ENCODE measurements around the gene LIN28A. TPM values are rescaled to one million over a fixed set of nuclear protein-coding genes. Genes with fewer than 3 reads are reported as not detected.

The LIN28A gene
- total RNA-seq, 1 experiment from 2014 or later = not detected

DNA sequence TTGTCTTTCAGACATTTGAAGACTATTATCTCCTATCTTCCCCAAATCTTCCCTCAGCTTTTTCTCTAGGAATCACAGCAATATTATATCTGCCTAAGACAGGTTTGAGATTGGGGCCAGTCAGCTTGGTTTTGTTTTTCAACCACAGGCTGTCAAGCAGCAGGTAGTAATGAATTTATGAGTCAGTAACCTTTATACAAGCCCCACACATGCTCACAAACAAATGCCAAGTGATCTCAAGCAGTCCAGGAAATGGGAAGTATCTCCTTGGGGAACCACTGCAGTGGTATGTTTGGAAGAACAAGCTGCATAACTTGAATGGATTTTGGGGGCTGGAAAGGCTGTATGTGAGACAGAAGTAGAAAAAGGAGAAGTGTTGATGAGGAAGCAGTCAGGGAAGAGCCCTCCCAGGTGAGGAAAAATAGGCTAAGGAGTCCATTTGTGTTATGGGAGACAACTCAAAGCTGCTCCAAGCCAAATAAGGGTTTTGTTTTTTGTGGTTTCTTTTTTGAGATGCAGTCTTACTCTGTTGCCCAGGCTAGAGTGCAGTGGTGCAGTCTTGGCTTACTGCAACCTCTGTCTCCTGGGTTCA is 23.6 kb downstream of the LIN28A start:
- DNase-seq (ENCODE audit: low spot score) = no peak

GRCh38 chr1:26438041-26438440 is 27.4 kb downstream of the LIN28A start:
- no peak for DNase-seq (ENCODE audit: low spot score)

- DNase-seq (ENCODE audit: low spot score) = no peak
These were observed 29.6 kb downstream of the LIN28A start for GRCh38 chr1:26440259-26440658.

GRCh38 chr1:26449868-26450267 is 39.3 kb downstream of the LIN28A start:
- no peak for DNase-seq (ENCODE audit: low spot score)

- DNase-seq (ENCODE audit: low spot score) = no peak
These were observed 40.3 kb downstream of the LIN28A start for GRCh38 chr1:26450908-26451307.

DNA sequence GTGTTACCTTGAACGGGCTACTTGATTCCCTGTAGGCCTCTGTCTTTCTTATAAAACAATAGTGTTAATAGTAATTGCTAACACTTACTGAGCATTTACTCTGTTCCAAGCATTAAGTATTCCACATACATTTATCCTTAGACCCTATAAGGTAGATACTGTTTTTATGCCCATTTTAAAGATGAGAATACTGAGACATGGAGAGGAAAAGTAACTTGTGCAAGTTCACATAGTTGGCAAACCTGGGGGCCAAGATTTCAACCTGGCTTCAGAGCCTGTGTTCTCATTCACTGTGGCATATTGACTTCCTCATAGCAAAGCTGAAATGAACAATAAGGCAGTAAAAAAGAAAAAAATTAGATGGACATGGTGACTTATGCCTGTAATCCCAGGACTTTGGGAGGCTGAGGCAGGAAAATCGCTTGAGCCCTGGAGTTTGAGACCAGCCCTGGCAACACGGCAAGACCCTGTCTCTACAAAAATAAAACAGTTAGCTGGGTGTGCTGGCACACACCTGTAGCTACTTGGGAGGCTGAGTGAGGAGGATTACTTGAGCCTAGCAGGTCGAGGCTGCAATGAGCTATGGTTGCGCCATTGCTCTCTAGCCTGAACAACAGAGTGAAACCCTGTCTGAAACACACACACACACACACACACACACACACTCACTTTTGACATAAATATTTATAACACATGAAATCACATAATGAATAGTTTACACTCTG is 42.0 kb downstream of the LIN28A start:
- DNase-seq (ENCODE audit: low spot score) = no peak

DNA sequence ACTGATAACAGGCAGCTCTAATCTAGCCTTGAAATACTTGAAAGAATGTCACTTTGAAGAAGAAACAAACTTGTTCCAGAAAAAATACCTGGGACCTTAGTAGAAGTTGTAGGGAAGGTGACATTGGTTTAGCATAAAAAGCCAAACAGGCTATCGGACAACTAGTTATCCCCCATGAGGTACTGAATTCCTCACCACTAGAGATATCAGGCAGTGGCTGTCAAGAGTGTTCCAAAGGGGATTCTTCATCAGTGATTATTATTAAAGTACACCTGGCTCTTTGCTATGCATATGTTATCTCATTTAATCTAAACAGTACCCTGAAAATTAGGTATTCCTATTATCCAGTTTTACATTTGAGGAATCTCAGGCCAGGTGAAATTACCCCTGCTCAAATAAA is 48.5 kb downstream of the LIN28A start:
- DNase-seq (ENCODE audit: low spot score) = no peak

GRCh38 chr1:26459573-26460031 is 49.0 kb downstream of the LIN28A start:
- no peak for DNase-seq (ENCODE audit: low spot score)

DNA sequence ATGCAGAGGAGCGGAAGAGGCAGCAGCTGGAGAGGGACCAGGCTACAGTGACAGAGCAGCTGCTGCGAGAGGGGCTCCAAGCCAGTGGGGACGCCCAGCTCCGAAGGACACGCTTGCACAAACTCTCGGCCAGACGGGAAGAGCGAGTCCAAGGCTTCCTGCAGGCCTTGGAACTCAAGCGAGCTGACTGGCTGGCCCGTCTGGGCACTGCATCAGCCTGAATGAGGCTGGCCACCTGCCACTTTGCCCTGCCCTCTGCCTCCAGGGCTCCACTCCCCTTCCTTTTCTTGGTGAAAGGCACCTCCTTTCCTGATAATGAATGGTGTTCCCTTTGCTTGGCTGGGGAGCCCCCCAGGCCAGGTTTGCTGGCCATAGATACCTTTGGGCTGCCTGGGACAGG is 58.3 kb downstream of the LIN28A start:
- no peak for DNase-seq (ENCODE audit: low spot score)

DNA sequence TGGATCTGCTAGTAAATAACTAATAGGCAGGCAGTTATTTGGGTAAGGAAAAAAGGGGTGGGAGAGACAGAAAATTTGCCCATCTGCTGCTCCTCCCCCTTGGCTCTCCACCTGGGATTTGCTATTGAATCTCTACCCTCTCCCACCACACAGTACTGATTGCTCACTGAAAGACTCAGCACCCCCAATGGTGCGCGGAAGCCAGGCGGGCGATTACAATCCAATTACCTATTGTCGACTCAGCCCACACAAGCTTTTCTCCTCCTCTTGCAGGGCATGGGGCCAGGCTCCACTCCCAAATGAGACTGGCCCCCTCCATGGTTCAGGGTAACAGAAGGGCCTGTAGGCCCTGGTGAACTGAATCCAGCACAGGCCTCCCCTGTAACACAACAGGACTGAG is 58.9 kb downstream of the LIN28A start:
- no peak for DNase-seq (ENCODE audit: low spot score)

DNA sequence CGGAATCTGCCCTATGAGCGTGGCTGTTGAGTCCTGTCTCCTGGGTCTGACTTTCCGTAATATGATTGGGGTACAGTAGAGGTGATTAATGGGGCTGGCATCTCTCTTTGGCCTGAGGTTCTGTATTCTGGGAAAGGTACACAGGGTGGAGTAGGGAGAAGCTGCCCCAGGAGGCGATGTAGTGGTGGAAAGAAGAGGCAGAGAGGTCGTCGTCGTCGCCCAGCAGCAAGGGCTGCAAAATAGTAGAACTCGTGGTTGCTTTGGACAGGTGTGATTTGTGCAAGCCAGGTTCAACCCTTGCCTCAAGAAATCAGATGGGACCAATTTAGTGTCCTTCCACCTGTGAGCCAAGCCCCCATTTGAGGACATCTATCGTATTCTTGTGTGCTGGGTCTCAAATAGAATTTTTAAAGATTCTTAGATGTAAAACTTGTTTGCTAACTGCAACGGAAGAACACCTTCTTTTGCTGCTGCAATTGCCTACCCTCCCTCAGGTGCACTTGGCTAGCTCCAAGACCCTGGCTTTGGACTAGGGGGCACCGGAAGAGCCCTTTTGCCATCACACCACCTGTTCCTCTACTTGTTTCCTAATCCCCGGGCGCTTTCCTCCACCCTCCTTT is 60.4 kb downstream of the LIN28A start:
- no peak for DNase-seq (ENCODE audit: low spot score)

- peak; percentile 39 for DNase-seq (ENCODE audit: low spot score)
These were observed 61.1 kb downstream of the LIN28A start for GRCh38 chr1:26471498-26472319.

GRCh38 chr1:26472320-26472900 is 61.8 kb downstream of the LIN28A start, which contains the start of gene HMGN2:
HMGN2 (plus strand) TSS chr1:26472440; CDS start chr1:26472613, 173 bp downstream.
- peak; percentile 77 for DNase-seq (ENCODE audit: low spot score)

DNA sequence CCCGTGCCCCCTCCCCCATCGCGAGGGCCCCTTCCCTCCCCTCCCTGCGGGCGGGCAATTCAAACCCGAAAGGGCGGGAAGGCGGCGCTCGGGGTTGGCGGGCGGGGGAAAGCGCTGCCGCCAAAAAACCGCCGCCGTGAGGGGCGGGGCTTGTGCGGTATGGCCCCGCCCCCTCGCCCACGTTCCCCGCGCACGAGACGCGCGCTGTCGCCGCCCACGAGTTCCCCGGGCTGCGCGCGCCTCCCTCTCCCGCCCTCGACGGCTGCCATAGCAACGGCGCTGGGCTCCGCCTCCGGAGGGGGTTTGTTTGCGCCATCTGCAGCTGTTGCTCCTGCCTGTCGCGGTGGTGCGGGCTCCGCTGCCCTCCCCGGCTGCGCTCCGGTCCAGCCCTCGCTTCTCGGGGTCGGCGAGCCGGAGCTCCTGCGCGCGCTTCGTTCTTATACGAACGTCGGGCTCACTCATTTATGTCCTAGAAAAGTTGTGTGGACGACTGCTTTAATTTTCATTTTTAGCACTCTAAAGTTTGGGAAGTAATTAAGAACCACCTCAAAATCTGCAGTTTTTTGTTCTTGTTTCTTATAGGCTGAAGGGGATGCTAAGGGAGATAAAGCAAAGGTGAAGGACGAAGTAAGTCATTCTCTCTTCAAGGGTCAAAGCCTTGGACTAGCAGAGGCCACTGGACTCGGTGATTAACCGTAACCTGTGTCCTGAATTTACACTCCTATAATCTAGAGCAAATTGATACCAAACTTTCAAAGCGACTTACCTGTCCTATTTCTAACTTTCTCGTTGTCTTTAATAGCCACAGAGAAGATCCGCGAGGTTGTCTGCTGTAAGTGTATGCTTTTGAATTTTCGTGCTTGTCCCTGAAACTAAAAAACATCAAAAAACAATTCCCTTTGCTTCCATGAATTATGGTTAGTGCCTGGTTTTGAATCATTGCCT is 62.6 kb downstream of the LIN28A start:
- DNase-seq (ENCODE audit: low spot score) = peak; percentile 67

DNA sequence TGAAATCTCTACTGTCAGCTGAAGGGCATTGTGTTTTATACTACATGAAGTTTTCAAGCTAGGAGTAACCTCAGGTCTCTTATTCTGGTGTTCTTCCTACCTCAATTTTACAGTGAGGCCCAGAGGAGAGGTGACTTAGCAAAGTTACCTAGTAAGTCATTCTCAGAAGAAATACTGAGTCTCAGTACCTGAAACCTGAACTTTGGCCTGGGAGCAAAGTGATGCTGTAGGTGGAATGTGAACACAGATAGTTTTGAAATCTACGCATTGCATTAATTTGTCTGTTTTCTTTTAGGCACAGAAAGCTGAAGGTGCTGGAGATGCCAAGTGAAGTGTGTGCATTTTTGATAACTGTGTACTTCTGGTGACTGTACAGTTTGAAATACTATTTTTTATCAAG is 64.2 kb downstream of the LIN28A start:
- no peak for DNase-seq (ENCODE audit: low spot score)

- no peak for DNase-seq (ENCODE audit: low spot score)
These were observed 65.4 kb downstream of the LIN28A start for GRCh38 chr1:26475989-26476388.

DNA sequence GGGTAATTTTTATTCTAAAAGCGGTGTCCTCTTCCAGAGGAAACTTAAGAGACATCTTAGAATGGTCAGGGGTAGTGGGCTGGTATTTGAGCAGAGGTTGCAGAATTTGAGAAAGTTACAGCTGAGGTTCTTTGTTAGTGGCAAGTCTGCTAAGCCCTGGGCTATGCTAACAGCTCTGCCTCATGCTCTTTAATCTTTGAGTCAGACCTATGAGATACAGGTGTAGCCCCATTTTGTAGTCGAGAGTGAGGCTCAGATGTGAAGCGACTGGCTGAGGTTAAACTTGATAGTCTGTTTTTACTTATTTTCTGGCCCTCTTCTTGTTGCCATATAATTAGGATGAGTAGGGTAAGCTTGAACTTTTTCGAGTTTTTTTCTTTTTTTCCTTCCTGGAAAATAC is 66.3 kb downstream of the LIN28A start:
- no peak for DNase-seq (ENCODE audit: low spot score)

GRCh38 chr1:26477446-26478152 is 67.0 kb downstream of the LIN28A start:
- no peak for DNase-seq (ENCODE audit: low spot score)

- DNase-seq (ENCODE audit: low spot score) = no peak
These were observed 67.5 kb downstream of the LIN28A start for GRCh38 chr1:26478159-26478558.

DNA sequence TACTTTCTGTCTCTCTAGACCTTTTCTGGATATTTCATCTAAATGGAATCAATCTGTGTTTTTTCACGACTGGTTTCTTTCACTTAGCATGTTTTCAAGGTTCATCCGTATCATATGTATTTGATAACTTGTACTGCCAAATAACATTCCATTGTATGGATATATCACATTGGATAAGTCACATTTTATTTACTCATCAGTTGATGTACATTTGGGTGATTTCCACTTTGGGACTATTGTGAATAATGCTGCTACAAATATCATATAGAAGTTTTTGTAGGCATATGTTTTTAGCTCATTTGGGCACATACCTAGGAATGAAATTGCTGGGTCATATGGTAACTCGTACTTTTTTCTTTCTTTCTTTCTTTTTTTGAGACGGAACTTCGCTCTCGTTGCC is 68.4 kb downstream of the LIN28A start:
- no peak for DNase-seq (ENCODE audit: low spot score)

All from A172 (cell line).